ENCODE measurements around the gene DRC7.

GRCh38 chr16:57775661-57776469 lies 81.3 kb downstream of the DRC7 start:
- TF ChIP-seq CTCF (IDR thresholded peaks at IDR 0.05 in 8 of 11, conservative IDR thresholded peaks at IDR 0.05 in 3 of 11), result peak in 3 of 11 experiments; percentile 21 to 32 (median 25)
- TF ChIP-seq POLR2AphosphoS5 (IDR thresholded peaks at IDR 0.05), result no peak
- no peak for TF ChIP-seq POLR2A (IDR thresholded peaks at IDR 0.05)

Data from spleen (tissue), 7 donors.